NCI-H82 treated with DMSO at 0.1 percent for 48 hours (cell line): ENCODE results near the gene ANKLE1.
A peak's percentile ranks its signal among the peaks of the same experiment; 100 is the strongest.

Experiments used
- DNase-seq: peaks from one replicate; lab custom pipeline; 2025; ENCODE audit not compliant: unreplicated experiment; lab: John Stamatoyannopoulos, UW

The ANKLE1 gene

DNA sequence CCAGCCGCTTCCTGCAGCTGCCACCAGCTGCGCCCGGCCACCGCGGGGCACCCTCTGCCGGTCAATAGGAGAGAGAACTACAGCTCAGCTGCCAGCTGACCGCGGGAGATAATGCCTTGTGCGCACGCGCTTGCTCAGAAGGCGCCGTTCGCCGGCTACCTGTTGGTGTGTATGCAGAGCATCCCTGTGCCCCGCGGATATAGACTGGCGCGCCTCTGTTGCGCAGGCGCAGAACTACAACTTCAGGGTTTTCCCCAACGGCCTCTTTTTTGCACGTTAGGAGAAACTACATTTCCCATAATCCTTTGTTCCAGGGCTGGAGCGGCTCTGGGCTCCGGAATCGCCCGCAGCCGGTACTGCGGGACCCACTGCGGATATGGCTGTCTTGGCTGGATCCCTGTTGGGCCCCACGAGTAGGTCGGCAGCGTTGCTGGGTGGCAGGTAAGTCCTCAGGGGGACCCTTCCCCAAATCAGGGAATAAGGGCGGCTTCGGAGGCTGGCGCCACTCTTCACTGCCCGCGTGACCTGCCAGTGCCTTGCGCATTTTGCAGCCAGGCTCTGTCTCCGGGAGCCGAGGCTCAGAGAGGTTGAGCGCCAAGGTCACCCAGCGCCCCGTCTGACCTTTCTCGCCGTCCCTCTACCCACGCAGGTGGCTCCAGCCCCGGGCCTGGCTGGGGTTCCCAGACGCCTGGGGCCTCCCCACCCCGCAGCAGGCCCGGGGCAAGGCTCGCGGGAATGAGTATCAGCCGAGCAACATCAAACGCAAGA, 24.0 kb downstream of the ANKLE1 start, which contains the start of gene MRPL34:
Gene MRPL34 (plus strand): TSS at position 356 of the 768 bp plus-strand sequence. CDS start 21 bp downstream, at position 377.
- DNase-seq, result peak; percentile 100

DNA sequence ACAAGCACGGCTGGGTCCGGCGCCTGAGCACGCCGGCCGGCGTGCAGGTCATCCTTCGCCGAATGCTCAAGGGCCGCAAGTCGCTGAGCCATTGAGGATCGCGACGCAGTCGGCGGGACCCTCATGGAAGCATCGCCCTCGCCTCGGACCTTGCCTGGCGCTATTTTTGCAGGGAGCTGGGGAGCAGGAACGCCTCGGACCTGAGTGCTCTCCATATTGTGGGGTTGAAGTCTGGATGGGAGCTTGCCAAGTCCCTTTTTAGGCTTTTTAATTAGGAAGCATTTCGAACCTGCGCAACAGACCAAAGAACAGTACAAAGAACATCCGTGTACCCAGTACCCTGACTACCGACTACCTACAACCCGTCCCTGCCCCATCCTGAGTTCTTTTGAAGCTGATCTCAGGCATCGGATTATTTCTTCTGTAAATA, 24.6 kb downstream of the ANKLE1 start:
- no peak for DNase-seq

GRCh38 chr19:17307876-17308377, 26.2 kb downstream of the ANKLE1 start:
- no peak for DNase-seq

GRCh38 chr19:17309198-17309964, 27.7 kb downstream of the ANKLE1 start, which contains the start of gene DDA1:
TSS of gene DDA1 (plus strand) at chr19:17309563. CDS start at chr19:17309655, 92 bp downstream.
- DNase-seq, result peak; percentile 100

GRCh38 chr19:17309965-17310461, 28.3 kb downstream of the ANKLE1 start:
- no peak for DNase-seq

- DNase-seq, result no peak
Observed at GRCh38 chr19:17311455-17312188, 29.9 kb downstream of the ANKLE1 start.

- DNase-seq, result no peak
Observed at GRCh38 chr19:17312189-17313113, 30.8 kb downstream of the ANKLE1 start.

DNA sequence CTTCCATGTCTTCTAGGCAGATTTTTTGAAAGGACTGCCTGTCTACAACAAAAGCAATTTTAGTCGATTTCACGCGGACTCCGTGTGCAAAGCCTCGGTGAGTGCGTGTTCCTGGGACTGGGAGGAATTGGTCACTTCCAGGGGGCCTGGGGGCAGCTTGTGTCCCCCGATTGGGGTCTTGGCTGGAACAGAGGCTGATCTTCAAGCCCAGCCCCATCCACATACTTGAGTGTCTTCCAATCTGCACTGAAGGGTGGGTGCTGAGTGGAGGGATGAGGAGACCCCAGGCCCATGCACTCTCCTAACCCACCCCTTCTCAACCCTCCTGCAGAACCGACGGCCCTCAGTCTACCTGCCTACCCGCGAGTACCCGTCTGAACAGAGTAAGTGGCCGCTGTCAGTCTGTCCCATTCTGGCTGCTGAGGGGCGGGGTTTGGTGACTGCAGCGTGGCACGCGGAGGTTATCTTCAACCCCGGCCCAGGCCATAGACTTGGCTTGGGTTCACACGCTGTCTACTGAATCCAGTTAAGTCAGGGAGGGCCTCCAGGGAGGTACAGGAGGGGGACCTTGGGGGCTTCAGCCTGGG, 32.4 kb downstream of the ANKLE1 start:
- no peak for DNase-seq

GRCh38 chr19:17318966-17319365, 37.3 kb downstream of the ANKLE1 start:
- DNase-seq, result no peak

DNA sequence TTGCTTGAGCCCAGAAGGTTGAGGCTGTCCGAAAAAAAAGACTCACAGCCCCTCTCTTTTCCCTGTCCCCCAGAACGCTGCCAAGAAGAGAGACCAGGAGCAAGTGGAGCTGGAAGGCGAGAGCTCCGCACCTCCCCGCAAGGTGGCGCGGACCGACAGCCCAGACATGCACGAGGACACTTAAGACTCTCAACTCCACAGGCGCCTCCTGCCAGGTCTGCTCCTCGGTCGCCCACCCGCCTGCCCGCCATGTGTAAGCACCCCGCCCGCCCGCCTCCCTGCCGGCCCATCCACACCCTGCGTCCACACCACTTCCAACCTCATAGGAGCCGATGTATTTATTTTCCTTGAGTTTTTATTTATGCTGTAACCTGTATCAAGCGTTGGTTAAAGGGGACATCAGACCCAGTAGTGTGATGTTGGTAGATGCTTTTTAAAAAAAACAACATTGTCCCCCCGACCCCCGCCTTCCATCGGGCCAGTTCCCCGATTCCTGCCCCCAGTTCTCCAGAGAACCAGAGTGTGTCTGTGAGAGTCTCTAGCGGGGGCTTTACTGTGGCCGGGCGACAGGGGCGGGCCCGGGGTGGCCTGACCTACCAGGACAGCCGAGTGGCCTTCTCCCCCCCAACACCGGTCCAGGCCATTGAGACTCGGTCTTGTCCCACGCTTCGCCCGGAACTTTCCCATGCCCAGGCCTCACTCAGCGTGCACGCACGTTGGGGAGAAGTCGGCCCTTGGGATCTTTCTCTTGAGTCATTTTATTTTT, 38.0 kb downstream of the ANKLE1 start:
- no peak for DNase-seq

DNA sequence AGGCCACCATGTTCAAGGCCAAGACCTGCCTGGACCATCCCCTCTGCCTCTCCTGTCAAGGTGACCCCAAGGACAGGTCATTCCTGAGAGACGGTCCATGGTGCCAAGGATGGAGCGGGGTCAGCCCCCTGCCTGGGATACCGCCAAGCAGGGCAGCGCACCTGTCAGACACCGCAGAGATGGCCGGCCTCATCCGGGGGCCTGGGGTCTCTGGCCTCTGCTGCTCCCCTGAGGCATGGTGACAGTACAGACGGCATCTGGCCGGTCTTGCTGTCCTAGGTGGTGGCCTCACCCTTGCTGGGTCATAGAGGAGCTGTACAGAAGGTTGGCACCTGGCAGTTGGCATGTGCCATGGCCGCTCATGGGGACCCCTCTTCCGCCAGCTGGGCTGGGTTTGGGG, 38.7 kb downstream of the ANKLE1 start:
- no peak for DNase-seq

DNA sequence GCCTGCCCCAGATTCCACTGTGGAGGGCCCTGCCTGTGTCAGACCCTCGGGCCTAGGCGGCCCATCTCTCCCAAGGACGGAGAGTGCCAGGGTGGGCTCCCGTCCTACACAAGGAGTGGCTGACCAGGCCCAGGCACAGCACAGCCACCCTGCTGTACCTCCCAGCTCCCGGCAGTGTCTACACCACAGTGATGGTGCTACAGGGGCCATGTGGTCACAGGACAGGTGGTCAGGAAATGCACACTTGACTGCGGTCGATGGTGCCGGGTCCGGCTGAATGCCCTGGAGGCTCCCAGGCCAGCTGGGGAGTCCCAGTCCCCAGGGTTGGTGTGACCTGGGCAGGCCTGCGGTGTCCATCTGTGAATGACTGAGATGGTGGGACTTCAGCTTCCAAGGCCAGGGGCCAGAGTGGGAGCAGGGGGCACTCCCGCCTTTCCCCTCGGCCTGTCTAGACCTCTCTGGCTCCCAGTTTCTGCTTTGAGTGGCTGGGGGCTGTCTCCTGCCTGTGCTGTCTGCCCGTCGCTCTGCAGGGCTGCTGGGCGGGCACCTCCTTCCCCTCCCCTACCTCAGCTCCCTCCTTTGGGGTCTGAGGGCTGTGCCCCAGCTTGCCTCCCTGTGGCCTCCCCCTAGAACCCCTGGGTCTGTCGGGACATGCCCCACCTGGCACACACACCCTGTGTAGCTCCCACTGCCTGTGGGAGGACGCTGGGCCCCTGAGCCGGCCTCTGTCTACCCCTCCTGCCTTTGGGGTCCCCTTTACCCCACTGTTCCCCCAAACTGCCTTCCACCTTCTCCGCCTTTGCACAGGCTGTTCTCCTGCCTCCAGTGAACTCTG, 40.2 kb downstream of the ANKLE1 start:
- no peak for DNase-seq

DNA sequence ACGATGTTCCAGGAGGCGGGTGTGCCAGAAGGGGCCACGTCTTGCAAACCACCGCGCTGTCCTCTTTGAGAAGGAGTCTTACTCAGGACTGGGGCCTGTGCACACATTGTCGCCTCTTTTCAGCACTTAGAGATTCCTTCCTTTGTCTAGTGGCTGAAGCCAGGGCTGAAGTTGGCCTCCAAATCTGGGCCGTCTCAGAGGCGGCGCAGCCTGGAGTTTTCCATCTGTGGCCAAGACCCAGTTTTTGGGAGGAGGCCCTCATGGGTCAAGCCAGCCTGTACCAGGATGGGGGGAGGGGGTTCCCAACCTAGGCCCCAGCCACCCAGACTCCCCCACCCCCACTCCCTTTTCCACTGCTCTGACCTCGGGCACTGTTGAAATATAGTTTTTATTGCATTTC, 41.2 kb downstream of the ANKLE1 start:
- DNase-seq, result no peak

GRCh38 chr19:17323300-17323963, 41.7 kb downstream of the ANKLE1 start:
- no peak for DNase-seq

DNA sequence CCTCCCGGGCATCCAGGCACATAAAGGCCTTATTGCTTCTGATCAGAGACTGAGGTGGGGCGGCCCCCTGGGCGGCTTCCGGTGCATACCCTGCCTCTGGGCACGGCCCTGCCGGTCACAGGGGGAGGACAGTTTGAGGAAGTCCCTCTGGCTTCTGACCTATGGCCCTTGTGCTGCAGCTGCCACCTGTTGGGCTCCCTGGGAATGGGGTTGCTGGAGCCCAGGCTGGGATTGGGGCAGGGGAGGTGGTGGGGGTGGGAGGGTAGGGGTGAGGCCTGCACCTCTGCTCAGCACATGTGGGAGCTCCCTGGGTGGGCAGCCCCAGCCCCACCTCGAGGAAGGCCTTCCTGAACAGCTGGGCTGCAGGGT, 42.2 kb downstream of the ANKLE1 start:
- DNase-seq, result no peak

DNA sequence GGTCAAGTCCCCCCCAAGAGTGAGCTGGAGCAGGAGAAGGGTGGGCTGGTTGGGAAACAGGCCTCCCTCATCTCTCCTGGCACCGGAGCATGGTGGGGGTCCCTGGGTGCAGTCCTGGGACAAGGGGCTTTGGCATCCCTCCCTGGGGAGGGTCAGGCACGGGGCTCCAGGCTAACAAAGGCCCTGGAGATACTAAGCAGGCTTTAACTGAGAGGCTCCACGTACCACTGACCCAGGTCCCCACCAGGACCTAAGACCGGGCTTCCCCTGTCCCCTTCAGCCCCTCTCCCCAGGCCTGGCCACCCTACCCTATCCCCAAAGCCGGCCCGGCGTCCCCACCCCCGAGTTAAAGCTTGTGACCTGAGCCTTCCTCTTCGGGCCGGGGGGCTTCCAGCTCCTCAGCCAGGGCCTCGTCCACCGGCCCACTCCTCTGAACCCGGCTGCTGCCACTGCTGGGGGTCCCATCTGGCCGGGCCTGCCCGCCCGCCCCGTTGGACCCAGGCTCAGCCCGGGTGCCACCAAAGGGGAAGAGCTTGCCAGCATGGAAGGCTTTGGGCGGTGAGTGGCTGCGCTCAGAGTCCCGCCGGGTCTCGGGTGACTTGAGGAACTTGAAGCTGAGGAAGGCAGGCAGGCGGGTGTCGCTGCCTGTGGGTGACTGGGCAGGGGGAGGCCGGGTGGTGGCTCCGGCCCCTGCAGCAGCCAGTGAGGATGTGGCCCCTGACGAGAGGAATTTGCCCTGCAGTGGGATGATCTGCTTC, 42.8 kb downstream of the ANKLE1 start:
- DNase-seq, result no peak

DNA sequence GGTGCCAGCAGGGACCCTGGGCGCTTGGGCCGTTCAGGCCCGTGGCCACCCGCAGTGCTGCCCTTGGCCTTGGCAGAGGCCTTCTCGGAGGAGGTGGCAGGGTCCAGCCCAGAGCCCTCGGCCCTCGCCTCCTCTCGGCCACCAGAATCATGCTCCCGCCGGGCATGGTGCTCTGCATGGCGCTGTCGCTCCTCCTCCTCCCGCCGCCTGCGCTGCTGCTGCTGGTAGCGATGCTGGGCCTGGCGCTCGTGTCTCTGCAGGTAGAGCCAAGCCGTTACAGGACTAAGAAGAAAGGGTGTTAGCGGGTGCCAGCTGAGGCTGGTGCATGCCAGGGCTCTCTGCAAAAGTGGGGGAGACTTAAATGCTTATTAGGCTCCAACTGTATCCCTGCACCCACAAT, 43.4 kb downstream of the ANKLE1 start:
- no peak for DNase-seq
